HG02588 (cell line): ENCODE data around the gene CIAO2A.

Experiments
- ATAC-seq: cut with Tn5 transposase; IDR thresholded peaks from one replicate; pipeline ENCODE4 v1.9.1; 2021; ENCODE audit warnings: mild to moderate bottlenecking, moderate library complexity; ENCODE audit not compliant: unreplicated experiment

The CIAO2A gene

GRCh38 chr15:64045101-64045435 lies 48.6 kb downstream of the CIAO2A start:
- ATAC-seq, result no peak

- ATAC-seq, result peak; percentile 52
These were observed 49.1 kb downstream of the CIAO2A start for GRCh38 chr15:64044300-64045100.

- no peak for ATAC-seq
These were observed 54.6 kb downstream of the CIAO2A start for GRCh38 chr15:64038878-64039610.

GRCh38 chr15:64037966-64038365 lies 55.7 kb downstream of the CIAO2A start:
- ATAC-seq, result no peak

GRCh38 chr15:64037116-64037515 lies 56.5 kb downstream of the CIAO2A start:
- ATAC-seq, result no peak

GRCh38 chr15:64035525-64035924 lies 58.1 kb downstream of the CIAO2A start:
- ATAC-seq, result no peak

GRCh38 chr15:64034519-64034918 lies 59.1 kb downstream of the CIAO2A start:
- ATAC-seq, result no peak

- no peak for ATAC-seq
These were observed 61.3 kb downstream of the CIAO2A start for GRCh38 chr15:64032329-64032728.

GRCh38 chr15:64030123-64030522 lies 63.5 kb downstream of the CIAO2A start:
- no peak for ATAC-seq

- no peak for ATAC-seq
These were observed 64.0 kb downstream of the CIAO2A start for GRCh38 chr15:64029633-64030032.

- ATAC-seq, result no peak
These were observed 64.5 kb downstream of the CIAO2A start for GRCh38 chr15:64029110-64029509.

GRCh38 chr15:64026591-64026990 lies 67.0 kb downstream of the CIAO2A start:
- ATAC-seq, result no peak

GRCh38 chr15:64024172-64025050 lies 69.2 kb downstream of the CIAO2A start:
- ATAC-seq, result no peak

GRCh38 chr15:64023220-64023619 lies 70.4 kb downstream of the CIAO2A start:
- ATAC-seq, result no peak

GRCh38 chr15:64022571-64022970 lies 71.1 kb downstream of the CIAO2A start:
- no peak for ATAC-seq
